CD14-positive monocyte (primary cell): ENCODE measurements around the gene SPAM1. TPM values are rescaled to one million over a fixed set of nuclear protein-coding genes. Genes with fewer than 3 reads are reported as not detected.

ENCODE experiments used
- DNase-seq, 3 donors: peaks; one replicate each; pipeline ENCODE4 v3.0.0-alpha.2; 2011 to 2022
- H2AFZ ChIP-seq: 2 replicates; pipeline ENCODE4 v1.6.0; 2012; ENCODE audit warnings: mild to moderate bottlenecking, low read depth, low read length, inconsistent platforms; ENCODE audit not compliant: insufficient read depth, poor library complexity, severe bottlenecking
- H3K27ac ChIP-seq, 2 donors: 1 replicate in 1 of 2; 2 replicates in 1 of 2; pipeline ENCODE4 v1.5.1; 2012 to 2013; ENCODE audit warnings: low read length in 2 of 2, control low read depth in 1 of 2, inconsistent platforms in 1 of 2, low read depth in 1 of 2, mild to moderate bottlenecking in 1 of 2
- H3K27me3 ChIP-seq, 2 donors: one replicate each; pipeline versions ENCODE4 v1.6.0 to v1.6.1; 2011 to 2013; ENCODE audit warnings: low read length in 2 of 2; ENCODE audit not compliant: control insufficient read depth in 2 of 2, insufficient read depth in 2 of 2
- H3K36me3 ChIP-seq, 2 donors: replicated peaks in 1 of 2; 1 replicate in 1 of 2; 2 replicates in 1 of 2; pipeline versions ENCODE4 v1.5.1 to v1.6.1; 2012 to 2013; ENCODE audit warnings: low read length in 2 of 2, control low read depth in 1 of 2, inconsistent platforms in 1 of 2, mild to moderate bottlenecking in 1 of 2; ENCODE audit not compliant: insufficient read depth in 2 of 2, control insufficient read depth in 1 of 2
- H3K4me1 ChIP-seq, 2 donors: 1 replicate in 1 of 2; 2 replicates in 1 of 2; pipeline versions ENCODE4 v1.5.1 to v1.6.1; 2012 to 2013; ENCODE audit warnings: low read length in 2 of 2, control low read depth in 1 of 2, inconsistent platforms in 1 of 2, mild to moderate bottlenecking in 1 of 2, moderate library complexity in 1 of 2; ENCODE audit not compliant: insufficient read depth in 2 of 2, control insufficient read depth in 1 of 2
- H3K4me2 ChIP-seq: replicated peaks from 2 replicates; pipeline ENCODE3; 2012; ENCODE audit warnings: low read length, moderate library complexity, mild to moderate bottlenecking; ENCODE audit not compliant: poor library complexity, severe bottlenecking; ENCODE audit errors: extremely low read depth
- H3K4me3 ChIP-seq, 3 experiments: fragments of 200-600 bp in 1 of 3; sonication (generic) in 1 of 3; replicated peaks in 1 of 3; 1 replicate in 2 of 3; 2 replicates in 1 of 3; pipeline ENCODE4 v1.5.1; 2011 to 2013; ENCODE audit warnings: low read length in 3 of 3, mild to moderate bottlenecking in 3 of 3, control low read depth in 2 of 3, low read depth in 2 of 3, inconsistent platforms in 1 of 3, moderate library complexity in 1 of 3
- H3K79me2 ChIP-seq: 2 replicates; pipeline ENCODE4 v1.6.0; 2012; ENCODE audit warnings: mild to moderate bottlenecking, control low read depth, inconsistent platforms, low read length, moderate library complexity; ENCODE audit not compliant: insufficient read depth
- H3K9ac ChIP-seq: 2 replicates; pipeline ENCODE4 v1.6.0; 2017; ENCODE audit warnings: low read length, mild to moderate bottlenecking; ENCODE audit not compliant: insufficient read depth, poor library complexity, severe bottlenecking
- H3K9me3 ChIP-seq, 2 donors: replicated peaks in 1 of 2; 1 replicate in 1 of 2; 2 replicates in 1 of 2; pipeline versions ENCODE4 v1.5.1 to v1.6.1; 2012 to 2013; ENCODE audit warnings: low read length in 2 of 2, control low read depth in 1 of 2; ENCODE audit not compliant: control insufficient read depth in 1 of 2, insufficient read depth in 1 of 2
- H4K20me1 ChIP-seq: 2 replicates; pipeline ENCODE4 v1.6.0; 2012; ENCODE audit warnings: mild to moderate bottlenecking, low read length, control low read depth, moderate library complexity; ENCODE audit not compliant: insufficient read depth
- H3K27ac Mint-ChIP-seq, 7 donors: one replicate each; pipeline ENCODE4 v1.8.0; 2020; ENCODE audit warnings: mild to moderate bottlenecking in 7 of 7, mixed read lengths in 7 of 7, moderate library complexity in 6 of 7, inconsistent platforms in 2 of 7
- H3K27me3 Mint-ChIP-seq, 3 donors: one replicate each; pipeline ENCODE4 v1.8.0; 2021 to 2022; ENCODE audit warnings: low read depth in 3 of 3, mild to moderate bottlenecking in 3 of 3, mixed read lengths in 3 of 3, moderate library complexity in 3 of 3, inconsistent platforms in 1 of 3
- H3K36me3 Mint-ChIP-seq, 2 donors: one replicate each; pipeline ENCODE4 v1.8.0; 2020; ENCODE audit warnings: mixed read lengths in 2 of 2, inconsistent platforms in 1 of 2, mild to moderate bottlenecking in 1 of 2
- H3K4me1 Mint-ChIP-seq: one replicate; pipeline ENCODE4 v1.8.0; 2020; ENCODE audit warnings: mild to moderate bottlenecking, mixed read lengths
- H3K4me3 Mint-ChIP-seq, 2 donors: one replicate each; pipeline ENCODE4 v1.8.0; 2020; ENCODE audit warnings: mild to moderate bottlenecking in 2 of 2, mixed read lengths in 2 of 2, moderate library complexity in 1 of 2
- H3K9me3 Mint-ChIP-seq, 7 donors: one replicate each; pipeline ENCODE4 v1.8.0; 2020 to 2022; ENCODE audit warnings: mixed read lengths in 7 of 7, mild to moderate bottlenecking in 6 of 7, moderate library complexity in 6 of 7, inconsistent platforms in 2 of 7
- WGBS: methylation state at CpG from one replicate; pipeline ENCODE4 v1.1.5; 2013; ENCODE audit warnings: missing lambda C conversion rate; ENCODE audit not compliant: insufficient coverage; 5-methylcytosine and 5-hydroxymethylcytosine counted together
- intact Hi-C, 2 donors: fragments of 100-400 bp; cut with micrococcal nuclease; formaldehyde crosslinking; loops; one replicate each; pipeline versions ENCODE4 v1.15.0 to v1.15.1; 2023
- polyA plus RNA-seq, 3 donors: library from polyadenylated mRNA; depleted of rRNA in 1 of 3; unstranded in 2 of 3; stranded (reverse) in 1 of 3; fragments of 300-500 nt in 2 of 3; fragments of >200 nt in 1 of 3; fragmentation: Illumina TruSeq in 2 of 3; gene quantifications; 1 replicate in 2 of 3; 2 replicates in 1 of 3; pipeline ENCODE4 v1.2.3, GENCODE V29; 2012 to 2021
- TF ChIP-seq, protein P1 (sequence below): fragments of 200-600 bp; IDR thresholded peaks from one replicate; pipeline ENCODE4 v1.8.0; 2022; ENCODE audit warnings: antibody characterized with exemption, mild to moderate bottlenecking

Gene SPAM1
- polyA plus RNA-seq, 3 donors, result not detected

DNA sequence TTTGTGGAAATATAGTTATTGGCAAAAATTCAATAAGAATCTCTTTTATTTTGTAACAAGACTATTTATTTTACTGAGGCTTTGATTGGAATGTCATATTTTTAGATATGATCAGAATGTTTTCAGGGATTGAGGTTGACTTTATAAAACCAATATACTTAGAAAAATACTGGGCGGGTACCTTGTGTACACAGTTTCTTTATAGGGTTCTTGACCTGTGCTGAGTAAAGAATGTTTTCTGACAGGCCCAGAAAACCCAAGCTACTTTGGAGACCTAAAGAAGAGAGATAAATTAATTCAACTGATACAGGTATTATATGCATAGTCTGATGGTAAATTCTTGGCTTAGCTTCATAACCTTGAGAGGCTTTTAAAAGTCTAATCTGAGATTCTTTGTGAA, 23.9 kb upstream of the SPAM1 start:
- Histone ChIP-seq H3K27me3 (no peaks in the 10 kb centered on the region), H3K4me1 (no peaks in the 10 kb centered on the region), H3K9me3 (no peaks in the 10 kb centered on the region), H3K9ac (no peak overlapping the region), H3K27ac (no peak overlapping the region), H2AFZ (no peak overlapping the region), H3K36me3 (no peaks in the 10 kb centered on the region), H3K4me3 (no peak overlapping the region), H4K20me1 (no peaks in the 10 kb centered on the region), H3K4me2 (no peak overlapping the region), H3K79me2 (no peaks in the 10 kb centered on the region)
- TF ChIP-seq, protein P1, sequence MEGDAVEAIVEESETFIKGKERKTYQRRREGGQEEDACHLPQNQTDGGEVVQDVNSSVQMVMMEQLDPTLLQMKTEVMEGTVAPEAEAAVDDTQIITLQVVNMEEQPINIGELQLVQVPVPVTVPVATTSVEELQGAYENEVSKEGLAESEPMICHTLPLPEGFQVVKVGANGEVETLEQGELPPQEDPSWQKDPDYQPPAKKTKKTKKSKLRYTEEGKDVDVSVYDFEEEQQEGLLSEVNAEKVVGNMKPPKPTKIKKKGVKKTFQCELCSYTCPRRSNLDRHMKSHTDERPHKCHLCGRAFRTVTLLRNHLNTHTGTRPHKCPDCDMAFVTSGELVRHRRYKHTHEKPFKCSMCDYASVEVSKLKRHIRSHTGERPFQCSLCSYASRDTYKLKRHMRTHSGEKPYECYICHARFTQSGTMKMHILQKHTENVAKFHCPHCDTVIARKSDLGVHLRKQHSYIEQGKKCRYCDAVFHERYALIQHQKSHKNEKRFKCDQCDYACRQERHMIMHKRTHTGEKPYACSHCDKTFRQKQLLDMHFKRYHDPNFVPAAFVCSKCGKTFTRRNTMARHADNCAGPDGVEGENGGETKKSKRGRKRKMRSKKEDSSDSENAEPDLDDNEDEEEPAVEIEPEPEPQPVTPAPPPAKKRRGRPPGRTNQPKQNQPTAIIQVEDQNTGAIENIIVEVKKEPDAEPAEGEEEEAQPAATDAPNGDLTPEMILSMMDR, result no peak
- Mint-ChIP-seq H3K4me1 (no peaks in the 10 kb centered on the region), H3K27me3 (peaks cover 0 to 4% (median 3%) of the 10 kb centered on the region in 3 donors), H3K27ac (no peak overlapping the region), H3K36me3 (no peaks in the 10 kb centered on the region), H3K9me3 (peaks cover 0 to 6% (median 2%) of the 10 kb centered on the region in 7 donors), H3K4me3 (no peak overlapping the region)
- no peak for DNase-seq
- WGBS, result no CpG with 5 or more reads among the region's 1 CpG
- intact Hi-C loops, result no loop called here

- Mint-ChIP-seq H3K36me3 (no peaks in the 10 kb centered on the region), H3K4me1 (no peaks in the 10 kb centered on the region), H3K27ac (no peak overlapping the region), H3K4me3 (no peak overlapping the region), H3K27me3 (peaks cover 1 to 4% (median 3%) of the 10 kb centered on the region in 3 donors), H3K9me3 (peaks cover 0 to 2% (median 0%) of the 10 kb centered on the region in 7 donors)
- Histone ChIP-seq H3K27me3 (no peaks in the 10 kb centered on the region), H3K4me3 (no peak overlapping the region), H3K79me2 (no peaks in the 10 kb centered on the region), H2AFZ (no peak overlapping the region), H3K9me3 (no peaks in the 10 kb centered on the region), H3K36me3 (no peaks in the 10 kb centered on the region), H3K9ac (no peak overlapping the region), H3K4me1 (no peaks in the 10 kb centered on the region), H3K27ac (no peak overlapping the region), H3K4me2 (no peak overlapping the region), H4K20me1 (no peaks in the 10 kb centered on the region)
- TF ChIP-seq, protein P1, result no peak
- intact Hi-C loops, result no loop called here
- DNase-seq, result no peak
Observed at GRCh38 chr7:123905714-123906113, 19.3 kb upstream of the SPAM1 start.
